HepG2 (cell line): ENCODE data around the gene HERC6. TPM values are rescaled to one million over a fixed set of nuclear protein-coding genes. Genes with fewer than 3 reads are reported as not detected.

Experiments used
- CBX1 ChIP-seq: IDR thresholded peaks from one replicate; pipeline ENCODE4 v1.6.1; 2016; ENCODE audit warnings: antibody characterized with exemption, low read depth
- ETV5 ChIP-seq: IDR thresholded peaks from 2 replicates; pipeline ENCODE4 v1.6.1; 2018; ENCODE audit warnings: missing biosample characterization, missing genetic modification reagents, inconsistent platforms, borderline replicate concordance
- JUN ChIP-seq: sonication (generic); formaldehyde crosslinking; IDR thresholded peaks from 2 replicates; pipeline ENCODE4 v1.4.0; 2020; ENCODE audit warnings: mild to moderate bottlenecking, missing genetic modification reagents
- KLF12 ChIP-seq: sonication (generic); formaldehyde crosslinking; IDR thresholded peaks from 2 replicates; pipeline ENCODE4 v1.4.0; 2020; ENCODE audit warnings: missing genetic modification reagents, borderline replicate concordance
- MAFG ChIP-seq: sonication (generic); formaldehyde crosslinking; IDR thresholded peaks from 2 replicates; pipeline ENCODE4 v1.5.1; 2020; ENCODE audit warnings: mild to moderate bottlenecking, missing genetic modification reagents
- SMAD3 ChIP-seq: sonication (generic); formaldehyde crosslinking; IDR thresholded peaks from 2 replicates; pipeline ENCODE4 v1.4.0; 2020; ENCODE audit warnings: missing genetic modification reagents
- SMYD3 ChIP-seq: sonication (generic); formaldehyde crosslinking; IDR thresholded peaks from 2 replicates; pipeline ENCODE4 v1.8.1; 2023; ENCODE audit warnings: mild to moderate bottlenecking, missing genetic modification reagents
- TP53 ChIP-seq: sonication (generic); formaldehyde crosslinking; conservative IDR thresholded peaks from 2 replicates; pipeline ENCODE4 v1.4.0; 2020; ENCODE audit warnings: missing genetic modification reagents
- ZC3H4 ChIP-seq: sonication (generic); formaldehyde crosslinking; IDR thresholded peaks from 2 replicates; pipeline ENCODE4 v1.4.0; 2020; ENCODE audit warnings: missing genetic modification reagents, borderline replicate concordance
- ZNF318 ChIP-seq: sonication (generic); formaldehyde crosslinking; IDR thresholded peaks from 2 replicates; pipeline ENCODE4 v1.4.0; 2020; ENCODE audit warnings: mild to moderate bottlenecking, missing genetic modification reagents
- ZNF703 ChIP-seq: sonication (generic); formaldehyde crosslinking; IDR thresholded peaks from 2 replicates; pipeline ENCODE4 v1.5.1; 2020; ENCODE audit warnings: missing genetic modification reagents, mild to moderate bottlenecking, moderate library complexity, borderline replicate concordance
- polyA plus RNA-seq, 8 experiments: library from polyadenylated mRNA; depleted of rRNA in 3 of 8; stranded (reverse) in 7 of 8; unstranded in 1 of 8; fragments of >200 nt; fragmentation: Illumina TruSeq in 4 of 8; extraction: Trizol in 4 of 8; gene quantifications; 2 replicates each; pipeline versions ENCODE4 v1.2.1 to v1.2.3, GENCODE V29; 2011 to 2016; ENCODE audit warnings: low read depth in 4 of 8, missing spikeins in 1 of 8, mixed read lengths in 1 of 8; ENCODE audit not compliant: insufficient read depth in 1 of 8
- total RNA-seq, 5 experiments: library from RNA; depleted of rRNA; stranded (reverse); fragments of >200 nt; fragmentation: Illumina TruSeq; extraction: Trizol; gene quantifications; 2 replicates each; pipeline ENCODE4 v1.2.3, GENCODE V29; 2016; ENCODE audit warnings: low read depth in 1 of 5

The HERC6 gene
- total and polyA plus RNA-seq, 2 of the 13 experiments (the other 11 are each of a cell fraction or from before 2014, with no cell fraction given) = 0.50 to 2.0 TPM

GRCh38 chr4:88378691-88379559 is at the start of gene HERC6 (continued):
- TF ChIP-seq ZNF318 (CRISPR knock-in tag) (no peak), SMYD3 (no peak), SMAD3 (CRISPR knock-in tag) (0 out of 2 replicates have a peak, but pooled peaks have one; percentile 18), ZC3H4 (no peak), JUN (no peak), KLF12 (CRISPR knock-in tag) (no peak), MAFG (CRISPR knock-in tag) (no peak), TP53 (no peak), ETV5 (CRISPR knock-in tag) (no peak), ZNF703 (CRISPR knock-in tag) (no peak), CBX1 (peak; percentile 19)
